Measurements from ENCODE around the gene SLMAP.

DNA sequence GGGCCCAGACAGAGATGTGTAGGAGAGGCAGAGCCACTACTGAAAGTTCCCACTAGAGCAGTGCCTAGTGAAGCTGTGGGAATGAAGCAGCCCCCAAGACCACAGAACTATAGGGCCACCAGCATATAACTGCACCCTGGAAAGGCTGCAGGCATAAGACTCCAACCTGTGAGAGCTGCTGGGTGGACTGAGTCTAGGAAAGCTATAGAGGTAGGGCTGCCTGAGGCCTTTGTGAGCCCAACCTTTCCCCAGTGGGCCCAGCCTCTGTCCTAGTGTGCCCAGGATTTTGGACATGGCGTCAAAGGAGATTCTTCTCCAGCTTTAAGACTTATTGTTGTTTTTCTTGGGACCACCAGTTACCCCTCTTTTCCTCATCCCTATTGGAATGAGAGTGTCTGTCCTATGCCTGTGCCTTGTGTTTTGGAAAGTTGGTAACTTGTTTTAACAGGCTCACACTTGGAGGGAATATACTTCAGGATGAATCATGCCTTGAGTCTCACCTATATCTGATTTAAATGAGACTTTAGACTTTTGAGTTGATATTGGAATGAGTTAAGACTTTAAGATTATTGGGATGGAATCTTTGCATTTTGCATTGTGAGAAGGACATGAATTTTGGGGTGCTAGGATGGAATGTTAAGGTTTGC lies 28.1 kb downstream of the SLMAP start:
- TF ChIP-seq, protein P1, sequence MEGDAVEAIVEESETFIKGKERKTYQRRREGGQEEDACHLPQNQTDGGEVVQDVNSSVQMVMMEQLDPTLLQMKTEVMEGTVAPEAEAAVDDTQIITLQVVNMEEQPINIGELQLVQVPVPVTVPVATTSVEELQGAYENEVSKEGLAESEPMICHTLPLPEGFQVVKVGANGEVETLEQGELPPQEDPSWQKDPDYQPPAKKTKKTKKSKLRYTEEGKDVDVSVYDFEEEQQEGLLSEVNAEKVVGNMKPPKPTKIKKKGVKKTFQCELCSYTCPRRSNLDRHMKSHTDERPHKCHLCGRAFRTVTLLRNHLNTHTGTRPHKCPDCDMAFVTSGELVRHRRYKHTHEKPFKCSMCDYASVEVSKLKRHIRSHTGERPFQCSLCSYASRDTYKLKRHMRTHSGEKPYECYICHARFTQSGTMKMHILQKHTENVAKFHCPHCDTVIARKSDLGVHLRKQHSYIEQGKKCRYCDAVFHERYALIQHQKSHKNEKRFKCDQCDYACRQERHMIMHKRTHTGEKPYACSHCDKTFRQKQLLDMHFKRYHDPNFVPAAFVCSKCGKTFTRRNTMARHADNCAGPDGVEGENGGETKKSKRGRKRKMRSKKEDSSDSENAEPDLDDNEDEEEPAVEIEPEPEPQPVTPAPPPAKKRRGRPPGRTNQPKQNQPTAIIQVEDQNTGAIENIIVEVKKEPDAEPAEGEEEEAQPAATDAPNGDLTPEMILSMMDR (IDR thresholded peaks at IDR 0.05), result no peak
- TF ChIP-seq, protein P2, sequence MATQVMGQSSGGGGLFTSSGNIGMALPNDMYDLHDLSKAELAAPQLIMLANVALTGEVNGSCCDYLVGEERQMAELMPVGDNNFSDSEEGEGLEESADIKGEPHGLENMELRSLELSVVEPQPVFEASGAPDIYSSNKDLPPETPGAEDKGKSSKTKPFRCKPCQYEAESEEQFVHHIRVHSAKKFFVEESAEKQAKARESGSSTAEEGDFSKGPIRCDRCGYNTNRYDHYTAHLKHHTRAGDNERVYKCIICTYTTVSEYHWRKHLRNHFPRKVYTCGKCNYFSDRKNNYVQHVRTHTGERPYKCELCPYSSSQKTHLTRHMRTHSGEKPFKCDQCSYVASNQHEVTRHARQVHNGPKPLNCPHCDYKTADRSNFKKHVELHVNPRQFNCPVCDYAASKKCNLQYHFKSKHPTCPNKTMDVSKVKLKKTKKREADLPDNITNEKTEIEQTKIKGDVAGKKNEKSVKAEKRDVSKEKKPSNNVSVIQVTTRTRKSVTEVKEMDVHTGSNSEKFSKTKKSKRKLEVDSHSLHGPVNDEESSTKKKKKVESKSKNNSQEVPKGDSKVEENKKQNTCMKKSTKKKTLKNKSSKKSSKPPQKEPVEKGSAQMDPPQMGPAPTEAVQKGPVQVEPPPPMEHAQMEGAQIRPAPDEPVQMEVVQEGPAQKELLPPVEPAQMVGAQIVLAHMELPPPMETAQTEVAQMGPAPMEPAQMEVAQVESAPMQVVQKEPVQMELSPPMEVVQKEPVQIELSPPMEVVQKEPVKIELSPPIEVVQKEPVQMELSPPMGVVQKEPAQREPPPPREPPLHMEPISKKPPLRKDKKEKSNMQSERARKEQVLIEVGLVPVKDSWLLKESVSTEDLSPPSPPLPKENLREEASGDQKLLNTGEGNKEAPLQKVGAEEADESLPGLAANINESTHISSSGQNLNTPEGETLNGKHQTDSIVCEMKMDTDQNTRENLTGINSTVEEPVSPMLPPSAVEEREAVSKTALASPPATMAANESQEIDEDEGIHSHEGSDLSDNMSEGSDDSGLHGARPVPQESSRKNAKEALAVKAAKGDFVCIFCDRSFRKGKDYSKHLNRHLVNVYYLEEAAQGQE (IDR thresholded peaks at IDR 0.05; ENCODE audit: insufficient read depth in 1 of 2, low read depth in 2 of 2, low read length in 1 of 2), result no peak
- TF ChIP-seq TCF7L2 (IDR thresholded peaks at IDR 0.05; ENCODE audit: low read depth, low read length) (no peak), POLR2AphosphoS5 (IDR thresholded peaks at IDR 0.05; ENCODE audit: low read depth, low read length) (no peak), SIN3A (IDR thresholded peaks at IDR 0.05; ENCODE audit: borderline replicate concordance, insufficient read depth, low read depth, low read length) (no peak)
